ENCODE results near the gene TOGARAM1.

TOGARAM1 gene

DNA sequence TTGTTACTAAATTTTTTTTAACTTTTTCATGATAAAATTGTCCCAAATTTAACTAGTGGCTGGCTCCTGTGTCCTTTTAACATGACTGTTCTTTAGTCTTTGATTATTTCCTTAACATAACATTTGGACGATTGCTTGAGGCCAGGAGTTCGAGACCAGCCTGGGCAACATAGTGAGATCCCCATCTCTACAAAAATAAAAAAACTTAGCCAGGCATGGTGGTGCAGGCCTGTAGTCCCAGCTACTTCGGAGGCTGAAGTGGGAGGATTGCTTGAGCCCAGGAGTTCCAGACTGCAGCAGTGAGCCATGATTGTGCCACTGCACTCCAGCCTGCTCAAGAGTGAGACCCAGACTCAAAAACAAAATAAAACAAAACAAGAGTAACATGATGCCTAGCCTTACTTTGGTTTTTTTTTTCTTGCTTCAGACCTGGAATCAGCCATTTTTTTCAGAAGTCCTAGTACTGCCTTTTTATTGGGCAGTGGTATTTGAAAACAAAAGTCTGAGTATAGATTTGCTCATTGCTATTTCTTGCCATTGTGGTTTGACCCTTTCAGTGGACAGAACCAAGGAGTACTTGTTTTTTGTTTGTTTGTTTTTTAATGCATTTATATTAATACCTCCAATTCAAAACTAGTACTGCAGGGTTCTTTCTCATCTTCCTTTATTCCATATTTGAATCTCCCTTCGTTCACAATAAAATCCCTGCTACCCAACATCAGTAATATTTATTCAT, 4.8 kb downstream of the TOGARAM1 start:
- DNase-seq: no peak

DNA sequence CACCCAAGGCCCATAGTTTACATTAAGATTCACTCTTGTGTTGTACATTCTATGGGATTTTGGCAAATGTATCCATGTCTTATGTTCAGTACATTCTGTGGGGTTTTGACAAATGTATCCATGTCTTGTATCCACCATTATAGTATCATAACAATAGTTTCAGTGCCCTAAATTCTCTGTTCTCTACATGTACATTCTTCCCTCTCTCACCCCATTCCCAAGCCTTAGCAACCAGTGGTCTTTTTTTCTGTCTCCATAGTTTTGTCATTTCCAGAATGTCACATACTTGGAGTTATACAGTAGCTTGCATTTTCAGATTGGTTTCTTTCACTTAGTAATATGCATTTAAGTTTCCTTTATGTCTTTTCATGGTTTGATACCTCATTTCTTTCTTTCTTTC, 6.7 kb downstream of the TOGARAM1 start:
- no peak for DNase-seq

DNA sequence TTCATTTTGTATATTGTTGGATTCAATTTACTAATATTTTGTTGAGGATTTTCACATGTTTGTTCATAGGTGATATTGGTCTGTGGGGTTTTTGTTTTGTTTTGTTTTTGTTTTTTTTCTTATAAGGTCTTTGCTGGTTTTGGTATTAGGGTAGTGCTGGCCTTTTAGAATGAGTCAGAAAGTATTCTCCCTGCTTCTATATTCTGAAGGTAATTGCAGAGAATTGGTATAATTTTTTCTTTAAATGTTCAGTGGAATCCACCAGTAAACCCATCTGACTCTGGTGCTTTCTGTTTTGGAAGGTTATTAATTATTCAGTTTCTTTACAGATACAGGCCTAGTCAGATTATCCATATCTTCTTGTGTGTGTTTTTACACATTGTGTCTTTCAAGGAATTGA, 8.9 kb downstream of the TOGARAM1 start:
- no peak for DNase-seq

DNA sequence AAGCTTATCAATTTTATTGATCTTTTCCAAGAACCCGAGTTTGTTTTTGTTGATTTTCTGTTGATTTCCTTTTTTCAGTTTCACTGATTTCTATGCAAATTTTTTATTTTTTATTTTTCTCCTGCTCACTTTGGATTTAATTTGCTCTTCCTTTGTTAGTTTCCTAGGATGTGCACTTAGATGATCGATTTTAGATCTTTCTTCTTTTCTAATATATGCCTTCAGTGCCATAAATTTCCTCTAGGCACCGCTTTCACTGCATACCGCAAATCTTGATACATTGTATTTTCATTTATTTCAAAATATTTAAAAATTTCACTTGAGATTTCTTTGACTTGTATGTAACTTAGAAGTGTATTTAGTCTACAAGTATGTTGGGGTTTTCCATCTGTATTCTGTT, 9.5 kb downstream of the TOGARAM1 start:
- DNase-seq: no peak

DNA sequence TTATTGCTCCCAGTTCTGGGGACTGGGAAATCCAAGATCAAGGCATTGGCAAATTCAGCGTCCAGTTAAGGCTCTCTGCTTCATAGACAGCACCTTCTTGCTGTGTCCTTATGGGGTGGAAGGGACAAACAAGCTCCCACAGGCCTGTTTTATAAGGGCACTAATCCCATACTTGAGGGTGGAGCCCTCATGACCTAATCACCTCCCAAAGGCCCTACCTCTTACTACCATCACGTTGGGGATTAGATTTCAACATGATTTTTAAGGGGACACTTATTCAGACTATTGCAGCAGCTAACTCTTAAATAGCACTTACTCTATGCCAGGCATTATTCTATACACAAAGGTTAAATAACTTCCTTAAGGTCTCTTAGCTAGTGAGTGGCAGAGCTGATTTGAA, 17.3 kb downstream of the TOGARAM1 start:
- no peak for DNase-seq

DNA sequence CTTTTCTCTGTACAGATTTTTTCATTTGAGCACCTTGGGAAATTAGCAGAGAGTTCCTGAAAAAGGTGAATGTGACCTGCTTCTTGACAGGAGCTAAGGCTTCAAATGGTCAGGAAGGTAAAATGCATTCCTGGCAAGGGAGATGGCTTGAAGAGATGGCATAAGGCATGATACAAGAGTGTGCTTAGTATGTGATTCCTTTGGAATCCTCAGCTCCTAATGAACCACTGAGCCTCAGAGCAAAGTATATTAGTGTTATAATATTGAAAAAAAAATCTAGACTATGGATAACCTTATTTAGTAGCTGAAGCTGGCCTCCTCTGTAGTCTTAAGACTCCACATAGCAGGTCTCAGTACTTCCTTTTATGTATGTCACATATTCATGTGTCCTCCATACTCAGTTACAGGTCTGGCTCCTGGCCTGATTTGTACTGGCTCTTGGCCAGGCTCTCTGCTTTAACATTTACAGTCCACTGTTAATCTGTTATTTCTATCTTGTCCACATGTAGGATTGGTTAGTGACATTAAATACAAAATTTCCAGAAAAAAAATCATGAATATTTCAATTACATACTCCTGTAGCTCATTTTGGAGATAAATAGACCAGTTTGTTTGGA, 17.9 kb downstream of the TOGARAM1 start:
- DNase-seq: no peak

DNA sequence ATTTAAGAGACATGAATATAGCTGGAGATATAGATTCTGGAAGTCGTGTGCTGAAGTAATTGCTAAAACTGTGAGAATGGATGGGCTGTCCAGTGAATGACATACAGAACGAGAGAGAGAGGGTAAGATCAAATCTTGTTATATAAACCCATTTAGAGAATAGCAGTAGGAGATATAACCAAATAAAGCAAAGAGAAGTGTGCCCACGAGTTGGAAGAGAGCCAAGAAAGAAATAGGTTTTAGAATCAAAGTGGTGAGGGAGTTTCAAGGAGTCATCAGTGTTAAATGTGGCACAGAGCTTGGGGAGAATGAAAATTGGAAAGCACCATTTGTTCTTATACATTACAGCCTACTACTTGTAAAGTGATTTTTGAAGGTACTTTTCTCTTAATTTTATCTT, 19.2 kb downstream of the TOGARAM1 start:
- DNase-seq: no peak

DNA sequence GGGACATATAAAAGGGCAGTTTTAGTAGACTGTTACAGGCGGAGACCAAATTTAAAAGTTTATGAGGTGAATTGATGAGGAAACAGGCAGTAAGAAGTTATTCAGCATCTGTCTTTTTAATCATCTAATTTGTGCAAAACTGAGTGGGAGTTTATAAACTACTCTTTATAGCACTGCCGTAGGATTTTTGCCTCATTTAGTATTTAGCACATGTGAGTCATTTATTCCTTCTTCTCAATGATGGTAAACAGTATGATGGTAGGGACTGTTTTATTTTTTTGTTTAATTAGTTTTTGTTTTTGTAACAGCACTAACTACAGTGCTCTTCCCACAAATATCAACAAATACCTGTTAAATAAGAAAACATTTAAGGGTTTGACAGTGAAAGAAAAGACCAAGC, 20.6 kb downstream of the TOGARAM1 start:
- DNase-seq: no peak

DNA sequence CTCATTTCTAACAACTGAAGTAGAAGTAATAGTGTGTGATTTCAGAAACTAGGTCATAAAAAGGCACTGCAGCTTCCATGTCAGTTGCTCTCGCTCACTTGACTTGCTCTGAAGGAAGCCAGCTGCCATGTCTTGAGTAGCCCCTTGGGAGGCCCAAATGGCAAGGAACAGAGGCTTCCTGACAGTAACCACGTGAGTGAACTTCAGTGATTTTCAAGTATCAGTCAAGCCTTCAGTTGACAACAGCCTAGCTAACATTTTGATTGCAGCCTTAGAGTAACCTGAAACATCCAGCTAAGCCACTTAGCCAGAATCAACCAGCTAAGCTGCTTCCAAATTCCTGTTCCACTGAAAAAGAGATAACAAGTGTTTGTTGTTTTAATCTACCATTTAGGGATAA, 26.7 kb downstream of the TOGARAM1 start:
- DNase-seq: no peak

DNA sequence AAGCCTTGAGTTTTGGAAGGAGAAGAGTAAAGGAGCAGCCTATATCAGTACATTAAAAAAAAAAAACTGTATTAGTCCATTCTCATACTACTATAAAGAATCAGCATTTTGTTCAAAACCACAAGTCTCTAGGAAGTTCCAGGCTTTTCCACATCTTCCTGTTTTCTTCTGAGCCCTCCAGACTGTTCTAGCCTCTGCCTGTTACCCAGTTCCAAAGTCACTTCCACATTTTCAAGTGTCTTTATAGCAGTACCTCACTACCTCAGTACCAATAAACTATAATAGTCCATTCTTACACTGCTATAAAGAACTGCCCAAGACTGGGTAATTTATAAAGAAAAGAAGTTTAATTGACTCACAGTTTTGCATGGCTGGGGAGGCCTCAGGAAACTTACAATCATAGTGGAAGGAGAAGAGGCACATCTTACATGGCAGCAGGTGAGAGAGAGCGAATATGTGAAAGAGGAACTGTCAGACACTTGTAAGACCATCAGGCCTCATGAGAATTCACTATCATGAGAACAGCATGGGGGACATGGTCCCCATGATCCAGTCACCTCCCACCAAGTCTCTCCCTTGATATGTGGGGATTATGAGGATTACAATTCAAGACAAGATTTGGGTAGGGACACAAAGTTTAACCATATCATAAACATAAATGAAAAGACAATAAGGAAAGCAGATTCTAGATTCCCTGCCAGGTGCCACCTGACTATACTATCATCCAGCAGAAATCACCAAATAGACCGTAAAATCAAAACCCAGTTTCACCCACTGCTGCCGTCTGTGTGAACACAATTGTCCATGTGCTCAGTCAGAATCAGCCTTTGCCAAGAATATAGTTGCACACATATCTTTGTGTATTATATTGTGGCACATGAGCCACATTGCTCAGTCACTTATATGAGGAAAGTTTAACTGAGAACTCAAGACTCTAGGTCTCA, 27.8 kb downstream of the TOGARAM1 start:
- no peak for DNase-seq

DNA sequence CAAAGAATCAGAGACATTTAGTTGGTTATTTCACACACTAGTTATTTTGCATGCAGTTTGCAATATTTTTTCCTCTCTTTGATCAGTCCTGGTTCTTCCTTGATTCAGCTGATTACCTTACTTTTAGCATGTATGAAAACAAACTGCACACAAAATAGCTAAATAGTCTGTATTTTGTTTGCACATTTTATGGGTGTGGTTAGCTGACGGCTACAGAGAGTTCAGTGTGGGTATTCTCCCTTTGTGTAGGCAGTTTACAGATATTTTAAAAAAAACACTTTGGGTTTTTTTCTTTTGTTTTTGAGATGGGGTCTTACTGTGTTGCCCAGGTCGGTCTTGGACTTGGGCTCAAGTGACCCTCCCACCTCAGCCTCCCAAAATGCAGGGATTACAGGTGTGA, 28.5 kb downstream of the TOGARAM1 start:
- no peak for DNase-seq

DNA sequence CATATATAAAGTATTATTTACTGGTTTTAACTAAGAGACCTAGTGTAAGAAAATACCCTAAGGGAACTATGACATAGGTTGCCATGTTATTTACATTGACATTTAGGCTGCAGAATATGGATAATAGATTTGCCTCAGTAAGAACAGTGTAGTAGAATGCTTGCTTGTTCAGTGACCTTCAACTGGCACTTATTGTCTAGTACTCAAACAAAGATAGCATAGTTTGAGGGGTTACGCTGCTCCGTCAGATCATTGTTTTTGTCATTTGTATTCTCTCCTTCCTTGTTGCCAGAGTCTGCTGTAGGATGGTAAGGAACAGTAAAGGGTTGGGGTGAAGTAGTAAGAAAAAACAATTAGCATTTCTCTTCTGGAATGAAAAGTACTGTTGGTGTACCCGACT, 33.2 kb downstream of the TOGARAM1 start:
- no peak for DNase-seq

DNA sequence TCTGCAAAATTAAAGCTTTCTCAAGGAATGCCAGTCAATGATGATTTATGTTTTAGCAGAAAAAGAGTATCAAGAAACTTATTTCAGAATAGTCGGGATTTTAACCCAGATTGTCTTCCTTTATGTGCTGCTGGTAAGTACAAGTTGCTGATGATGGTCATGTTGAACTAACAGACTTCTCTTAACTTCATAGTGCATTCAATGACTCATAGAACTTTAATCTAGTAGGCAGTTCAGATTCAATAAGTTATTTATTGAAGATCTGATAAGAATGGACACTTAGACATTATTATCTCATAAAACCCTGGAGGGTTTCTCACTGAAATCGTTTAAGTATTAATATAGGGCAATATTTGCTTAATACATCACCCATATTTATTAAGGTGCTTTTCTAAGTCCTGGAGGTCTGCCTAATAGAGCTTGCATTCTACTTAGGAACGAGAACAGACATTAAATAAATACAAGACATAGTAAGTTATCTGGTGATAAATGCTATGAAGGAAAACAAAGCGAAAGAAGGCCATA, 33.8 kb downstream of the TOGARAM1 start:
- no peak for DNase-seq

DNA sequence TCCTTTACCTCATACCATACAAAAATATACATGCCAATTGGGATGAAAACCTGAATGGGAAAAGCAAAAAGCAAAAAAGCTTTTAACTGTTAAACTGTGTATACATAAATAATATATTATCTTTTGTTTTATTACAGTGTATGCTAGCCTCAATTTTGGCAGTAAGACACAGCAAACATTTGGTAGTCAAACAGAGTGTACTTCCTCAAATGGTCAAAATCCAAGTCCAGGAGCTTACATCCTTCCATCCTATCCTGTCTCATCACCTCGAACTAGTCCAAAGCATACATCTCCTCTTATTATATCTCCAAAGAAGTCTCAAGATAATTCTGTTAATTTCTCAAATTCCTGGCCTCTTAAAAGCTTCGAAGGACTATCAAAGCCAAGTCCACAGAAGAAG, 41.9 kb downstream of the TOGARAM1 start:
- no peak for DNase-seq

DNA sequence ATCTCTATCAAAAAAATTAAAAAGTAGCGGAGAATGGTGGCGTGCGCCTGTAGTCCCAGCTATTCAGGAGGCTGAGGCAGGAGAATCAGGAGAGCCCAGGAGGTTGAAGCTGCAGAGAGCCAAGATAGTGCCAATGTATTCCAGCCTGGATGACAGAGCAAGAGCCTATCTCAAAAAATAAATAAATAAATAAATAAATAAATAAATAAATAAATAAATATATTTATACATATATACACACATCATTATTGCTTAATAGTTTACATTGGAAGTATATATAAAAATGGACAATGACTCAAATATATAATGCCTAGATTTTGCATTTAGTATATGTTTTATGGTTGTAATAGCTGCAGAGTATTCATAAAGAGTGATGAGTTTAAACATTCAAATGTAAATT, 53.1 kb downstream of the TOGARAM1 start:
- DNase-seq: no peak

DNA sequence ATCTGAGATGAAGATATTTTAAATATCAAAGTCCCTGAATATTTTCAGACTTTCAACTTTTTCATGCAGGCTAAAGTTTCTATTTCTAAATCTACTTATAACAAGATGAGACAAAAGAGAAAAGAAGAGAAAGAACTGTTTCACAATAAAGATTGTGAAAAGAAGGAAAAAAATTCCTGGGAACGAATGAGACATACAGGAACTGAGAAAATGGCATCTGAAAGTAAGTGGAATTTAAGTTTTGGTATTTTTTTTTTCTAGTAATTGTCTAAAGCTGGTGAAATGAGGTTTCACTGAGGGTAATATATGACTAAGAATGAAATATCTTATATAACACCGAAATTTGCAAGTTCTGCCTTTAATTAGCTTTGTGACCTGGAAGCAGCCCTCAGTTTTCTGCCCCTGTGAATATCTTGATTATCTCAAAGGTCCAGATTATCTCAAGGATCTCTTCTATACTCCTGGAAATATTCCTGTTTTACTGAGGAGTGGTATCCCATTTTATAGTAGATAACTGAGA, 66.2 kb downstream of the TOGARAM1 start:
- DNase-seq: no peak

DNA sequence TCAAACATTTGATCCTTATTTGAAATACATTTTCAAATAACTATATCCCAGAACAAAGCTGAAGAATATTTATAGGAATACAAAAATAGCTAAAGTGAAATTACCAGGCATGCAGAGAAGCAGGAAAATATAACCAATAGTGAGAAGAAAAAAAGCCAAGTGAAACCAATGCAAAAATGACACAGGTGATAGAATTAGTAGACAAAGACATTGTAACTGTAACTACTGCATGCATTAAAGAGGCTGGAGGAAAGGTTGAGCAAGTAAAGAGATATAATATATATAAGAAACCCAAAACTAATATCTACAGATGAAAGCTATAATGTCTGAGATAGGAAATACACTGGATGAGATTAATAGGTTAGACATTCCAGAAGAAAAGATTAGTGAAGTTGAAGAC, 72.7 kb downstream of the TOGARAM1 start:
- DNase-seq: no peak

DNA sequence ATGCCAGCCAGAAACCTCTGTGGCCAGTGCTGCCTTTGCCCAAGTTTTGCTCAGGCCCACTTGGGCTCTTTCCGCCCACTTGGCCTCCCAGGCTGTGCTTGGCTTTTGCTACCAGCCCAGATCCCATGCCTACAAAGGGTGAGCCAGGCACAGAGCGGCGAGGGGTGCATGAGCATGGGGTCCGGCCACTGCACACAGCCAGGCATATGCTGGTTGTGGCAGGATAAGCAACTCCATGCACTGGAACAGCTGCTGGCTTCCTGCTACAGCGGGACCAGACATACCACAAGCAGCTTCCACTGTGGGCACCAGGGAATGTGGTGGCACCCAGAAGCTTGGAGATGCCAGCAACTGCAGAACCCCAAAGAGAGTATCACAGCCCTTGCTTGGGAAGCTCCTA, 76.3 kb downstream of the TOGARAM1 start:
- DNase-seq: no peak

DNA sequence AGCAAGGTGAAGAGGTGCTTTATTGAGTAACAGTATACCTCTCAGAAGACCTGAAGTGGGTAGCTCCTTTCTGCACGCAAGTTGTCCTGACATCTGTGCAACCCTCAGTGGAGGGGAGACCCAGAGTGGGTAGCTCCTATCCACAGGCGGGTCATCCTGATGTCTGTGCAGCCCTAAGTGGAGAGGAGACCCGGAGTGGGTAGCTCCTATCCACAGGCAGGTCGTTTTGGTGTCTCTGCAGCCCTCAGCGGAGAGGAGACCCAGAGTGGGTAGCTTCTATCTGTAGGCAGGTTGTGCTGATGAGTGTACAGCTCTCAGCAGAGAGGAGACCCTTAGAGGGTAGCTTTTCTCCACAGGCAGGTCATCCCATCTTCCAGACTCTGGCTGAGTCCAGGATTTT, 76.9 kb downstream of the TOGARAM1 start:
- no peak for DNase-seq

DNA sequence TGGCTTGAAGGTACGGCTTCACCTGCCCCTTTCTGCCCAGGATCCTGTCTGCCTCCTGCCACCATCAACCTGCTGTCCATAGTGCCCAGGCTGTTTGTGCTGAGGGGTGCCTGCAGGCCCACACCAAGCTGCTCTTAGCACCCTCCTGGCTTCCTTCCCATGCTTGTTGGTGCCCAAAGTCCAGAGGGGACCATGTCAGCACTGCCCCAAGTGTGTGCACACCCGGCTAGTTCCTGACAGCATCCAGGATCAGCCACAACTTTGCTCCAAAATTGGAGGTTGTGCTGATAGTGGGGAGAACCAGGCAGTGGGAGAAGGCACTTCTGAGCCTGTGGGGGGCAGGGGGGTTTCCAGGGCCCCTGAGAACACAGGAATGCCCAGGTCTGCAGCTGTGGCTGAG, 77.4 kb downstream of the TOGARAM1 start:
- no peak for DNase-seq

DNA sequence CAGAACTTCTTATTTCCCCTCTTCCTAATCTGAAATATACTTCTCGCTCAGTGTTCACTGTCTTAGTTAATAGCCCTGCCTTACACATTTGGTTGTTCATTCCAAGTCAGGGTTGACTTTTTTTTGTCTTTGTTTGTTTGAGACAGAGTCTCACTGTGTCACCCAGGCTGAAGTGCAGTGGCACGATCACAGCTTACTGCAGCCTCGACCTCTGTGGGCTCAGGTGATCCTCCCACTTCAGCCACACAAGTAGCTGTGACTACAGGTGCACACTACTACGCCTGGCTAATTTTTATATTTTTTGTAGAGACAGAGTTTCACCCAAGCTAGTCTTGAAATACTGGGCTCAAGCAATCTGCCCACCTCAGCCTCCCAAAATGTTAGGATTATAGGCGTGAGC, 79.7 kb downstream of the TOGARAM1 start:
- DNase-seq: no peak

DNA sequence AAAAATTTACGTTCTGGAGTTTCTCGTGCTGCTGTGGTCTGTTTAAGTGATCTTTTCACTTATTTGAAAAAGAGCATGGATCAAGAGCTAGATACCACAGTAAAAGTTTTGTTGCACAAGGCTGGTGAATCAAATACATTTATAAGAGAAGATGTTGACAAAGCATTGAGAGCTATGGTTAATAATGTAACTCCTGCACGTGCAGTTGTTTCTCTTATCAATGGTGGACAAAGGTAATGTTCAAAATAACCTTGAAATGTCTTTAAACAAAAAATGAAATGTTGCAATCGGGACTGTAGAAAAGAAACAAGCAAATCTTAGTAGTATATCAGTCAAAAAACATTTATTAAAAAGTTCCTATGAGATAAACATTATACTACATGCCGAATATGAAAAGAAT, 82.6 kb downstream of the TOGARAM1 start:
- no peak for DNase-seq

DNA sequence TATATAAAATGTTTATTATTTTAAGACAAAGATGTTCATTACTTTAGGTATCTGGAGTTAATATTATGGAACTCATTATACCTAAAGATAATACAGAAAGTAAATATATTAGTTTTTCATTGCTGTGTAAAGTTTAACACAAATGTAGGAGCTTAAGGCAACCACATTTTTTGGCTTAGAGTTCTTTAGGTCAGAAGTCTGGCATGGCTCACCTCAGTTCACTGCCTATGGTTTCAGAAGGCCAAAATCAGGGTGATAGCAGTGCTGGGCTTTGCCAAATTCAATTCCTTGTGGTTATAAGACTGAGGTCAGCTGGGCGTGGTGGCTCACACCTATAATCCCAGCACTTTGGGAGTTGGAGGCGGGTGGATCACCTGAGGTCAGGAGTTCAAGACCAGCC, 86.4 kb downstream of the TOGARAM1 start:
- DNase-seq: no peak
